GM04504 (cell line): Measurements from ENCODE around the gene SUPT20H.

ENCODE experiments used
- DNase-seq: peaks from one replicate; pipeline ENCODE4 v3.0.0-alpha.2; 2012; ENCODE audit warnings: low read depth

SUPT20H gene

DNA sequence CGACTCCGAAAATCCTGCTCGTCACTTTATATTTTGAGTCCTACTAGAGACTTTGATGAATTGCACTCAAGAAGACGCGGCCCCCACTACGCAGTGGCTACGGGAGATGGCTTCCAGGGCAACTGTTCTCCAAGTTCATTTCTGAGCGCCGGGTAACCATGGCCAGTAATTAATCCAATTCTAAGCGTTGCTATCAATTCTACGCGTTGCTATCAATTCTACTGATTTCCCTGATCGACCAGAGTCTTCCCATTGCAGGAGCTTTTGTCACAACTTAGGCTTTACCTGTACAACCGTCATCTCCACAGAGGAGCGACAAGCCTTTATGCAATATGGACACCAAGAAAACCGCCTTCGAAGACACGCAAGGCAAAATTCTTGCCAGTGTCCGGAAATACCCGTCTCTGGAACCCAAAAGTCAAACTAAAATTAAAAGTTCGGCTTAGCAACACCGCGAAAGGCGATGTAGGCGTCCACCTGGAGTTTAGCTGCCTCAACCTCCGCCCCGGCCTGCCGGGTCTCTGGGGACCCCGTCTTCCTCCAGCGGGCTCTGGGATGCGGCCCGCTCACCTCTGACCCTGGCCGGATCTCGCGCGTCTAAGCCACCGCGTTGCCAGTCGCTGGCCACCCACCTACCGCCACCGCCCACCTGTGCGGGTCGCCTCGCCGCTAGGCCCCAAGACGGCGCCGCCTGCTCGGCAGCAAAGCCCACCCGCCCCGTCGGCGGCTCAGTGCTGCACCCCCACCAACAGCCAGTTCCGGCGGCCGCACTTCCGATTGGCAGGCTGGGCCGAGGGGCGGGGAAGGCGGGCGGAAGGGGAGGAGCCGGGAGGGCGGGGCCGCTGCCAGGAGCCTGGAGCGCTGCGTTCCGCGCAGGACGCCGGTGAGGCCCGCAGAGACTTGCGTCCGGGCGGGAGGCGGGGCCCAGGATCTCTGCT, at the start of gene SUPT20H:
Gene SUPT20H, minus strand, starts transcription at position 779 of the 938 bp plus-strand sequence. CDS start 8,198 bp downstream, outside the sequence.
- peak; percentile 73 for DNase-seq

DNA sequence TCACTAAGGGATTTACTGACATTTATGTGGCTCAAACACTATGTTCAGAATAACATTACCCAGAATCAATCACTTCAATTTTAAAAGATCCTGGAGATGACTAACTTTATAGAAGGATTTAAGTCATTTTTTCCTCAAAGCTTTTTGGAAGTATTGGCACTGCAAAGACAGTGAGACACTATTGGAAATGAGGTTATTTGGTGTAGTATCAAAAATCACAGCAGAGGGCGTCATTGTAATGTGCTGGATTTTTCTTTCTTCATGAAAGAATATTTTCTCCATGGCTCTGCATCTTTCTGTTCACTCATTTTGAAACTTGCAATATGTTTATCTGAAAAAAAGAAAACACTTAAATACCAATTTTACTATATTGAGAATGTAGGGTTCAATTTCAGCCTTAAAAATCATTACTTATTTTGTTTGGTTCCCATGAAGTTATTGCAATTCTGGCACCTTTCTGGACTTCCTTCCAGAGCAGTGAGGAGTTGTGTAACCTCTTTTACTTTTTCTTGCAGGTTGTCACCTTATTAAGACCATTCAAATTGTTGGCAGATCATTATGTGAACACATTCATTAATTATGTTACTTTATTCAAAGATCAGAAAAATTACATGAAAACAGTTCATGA, 49.7 kb upstream of the SUPT20H start:
- peak; percentile 34 for DNase-seq

DNA sequence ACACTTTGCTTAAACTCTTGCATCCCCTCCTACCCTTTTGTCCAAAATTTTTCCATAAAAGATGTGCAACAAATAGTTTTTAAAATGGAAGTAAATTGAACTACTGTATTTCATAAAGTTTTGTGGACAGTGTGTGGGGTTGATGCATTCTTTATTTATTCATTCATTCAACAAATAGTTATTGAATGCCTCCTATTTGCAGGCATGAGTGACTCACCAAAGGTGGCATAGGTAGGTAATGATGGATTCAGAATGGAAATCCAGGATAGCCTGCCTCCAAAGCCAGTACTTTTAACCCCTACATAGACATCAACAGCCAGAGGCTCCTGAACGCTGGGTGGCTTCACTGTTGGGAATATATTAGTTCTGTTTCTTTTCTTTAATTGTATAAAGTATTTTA, 48.4 kb upstream of the SUPT20H start:
- no peak for DNase-seq

DNA sequence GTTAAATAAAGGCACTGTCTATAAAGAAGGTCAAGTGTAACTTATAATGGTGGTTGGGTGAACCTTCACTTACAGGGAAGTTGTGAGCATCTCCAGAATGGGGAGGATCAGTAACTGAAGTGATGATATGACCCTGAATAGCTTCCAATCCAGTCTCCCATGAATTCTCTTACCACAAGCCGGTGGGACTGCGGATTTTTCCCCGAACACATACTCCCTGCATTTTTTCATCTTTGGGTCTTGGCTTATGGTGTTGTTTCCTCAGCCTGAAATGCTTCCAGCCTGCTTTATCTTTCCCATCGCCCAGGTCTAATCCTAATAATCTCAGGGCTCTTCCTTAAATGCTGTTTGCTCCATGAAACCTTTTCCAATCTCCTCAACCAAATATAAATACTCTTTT, 48.0 kb upstream of the SUPT20H start:
- no peak for DNase-seq

DNA sequence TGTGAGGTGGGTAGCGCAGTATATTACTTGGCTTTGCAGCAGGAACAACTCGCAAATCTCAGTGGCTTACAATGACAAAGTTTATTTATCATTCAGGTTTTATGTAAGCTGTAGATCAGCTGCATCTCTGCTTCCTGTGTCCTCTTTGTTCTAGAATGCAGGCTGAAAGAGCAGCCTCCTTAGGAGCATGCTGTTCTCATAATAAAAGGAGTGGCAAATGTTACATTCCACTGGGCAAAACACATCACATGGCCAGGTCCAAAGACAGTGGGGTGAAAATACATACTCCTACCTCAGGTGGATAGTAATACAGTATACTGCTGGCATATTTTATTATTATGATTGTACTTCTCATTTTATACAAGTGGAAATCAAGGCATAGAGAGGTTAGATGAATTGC, 47.2 kb upstream of the SUPT20H start:
- DNase-seq: no peak

DNA sequence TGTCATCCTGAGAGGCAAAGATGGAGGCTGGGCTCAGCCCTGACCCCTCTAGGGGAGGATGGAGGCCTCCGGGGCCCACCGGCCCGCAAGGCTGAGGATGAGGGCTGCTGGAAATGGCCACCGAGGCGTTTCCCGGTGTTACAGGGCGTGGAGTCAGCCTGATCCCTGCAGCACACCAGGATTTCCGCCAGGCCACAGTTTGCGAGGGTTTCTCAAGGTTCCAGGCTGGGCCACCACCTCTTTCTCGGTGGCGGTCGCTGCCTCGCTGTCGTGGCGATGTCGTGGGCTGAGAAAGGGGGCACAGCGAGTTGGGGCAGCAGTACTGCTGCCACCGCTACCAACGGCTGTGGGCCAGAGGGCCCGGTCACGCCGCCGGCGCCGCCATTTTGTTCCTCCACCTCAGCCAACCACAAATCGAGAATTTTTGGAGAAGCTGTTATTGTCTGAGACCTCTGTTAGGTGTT, 45.8 kb upstream of the SUPT20H start, which contains the start of gene CSNK1A1L:
Gene CSNK1A1L, minus strand, starts transcription at position 414 of the 464 bp plus-strand sequence. Its CDS starts 408 bp downstream, at position 6.
- no peak for DNase-seq

DNA sequence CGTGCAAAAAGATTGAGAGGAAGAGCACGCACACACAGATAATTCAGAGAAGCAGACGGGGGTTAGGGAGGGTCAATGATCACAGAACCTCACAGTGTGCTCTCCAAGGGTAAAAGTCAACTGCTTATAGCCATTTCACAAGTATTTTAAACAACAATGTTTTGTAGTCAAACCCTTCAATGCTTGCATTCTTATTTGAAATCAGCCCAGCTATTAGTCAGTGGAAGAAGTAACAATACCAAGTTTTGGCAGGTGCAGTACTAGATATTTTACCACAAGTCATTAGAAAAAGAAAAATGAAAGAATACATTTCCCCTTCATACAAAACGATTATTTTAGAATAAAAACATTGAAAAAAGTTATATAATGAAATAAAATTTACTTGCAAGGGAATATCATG, 43.4 kb upstream of the SUPT20H start:
- DNase-seq: no peak

DNA sequence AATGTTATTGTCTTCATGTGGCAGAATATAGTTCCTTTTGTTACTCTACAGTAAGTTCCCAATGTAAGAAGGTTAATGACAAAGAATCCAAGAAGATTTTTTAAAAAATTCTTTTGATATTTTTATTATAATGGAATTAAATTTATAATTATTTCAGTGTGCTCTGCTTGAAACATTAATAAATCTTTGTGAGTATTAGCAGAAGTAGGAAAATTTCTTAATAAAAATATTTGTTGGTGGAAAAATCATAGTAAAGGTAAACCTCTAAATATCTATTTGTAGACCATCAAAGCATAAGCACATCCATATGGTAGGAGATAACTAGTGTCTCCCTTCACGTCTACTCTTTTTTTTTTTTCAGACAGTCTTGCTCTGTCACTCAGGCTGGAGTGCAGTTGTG, 41.7 kb upstream of the SUPT20H start:
- DNase-seq: no peak

DNA sequence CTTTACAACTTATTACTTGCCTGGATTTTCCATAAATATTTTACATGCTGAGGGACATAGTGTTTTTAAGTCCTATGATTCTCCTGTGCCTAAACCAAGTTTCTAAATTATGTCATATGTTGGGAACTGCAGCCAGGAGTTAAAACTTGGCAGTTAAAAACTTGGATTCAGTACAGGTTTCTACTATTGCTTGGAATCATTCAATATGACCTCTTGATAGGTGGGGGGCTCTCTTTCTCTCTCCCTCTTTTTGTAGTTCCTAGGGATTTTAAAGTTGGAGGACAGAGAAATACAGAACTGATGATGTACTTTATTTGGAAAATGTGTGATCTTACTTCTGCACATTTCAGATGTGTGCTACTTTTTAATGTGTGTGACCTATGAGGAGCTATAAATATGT, 41.2 kb upstream of the SUPT20H start:
- DNase-seq: no peak

DNA sequence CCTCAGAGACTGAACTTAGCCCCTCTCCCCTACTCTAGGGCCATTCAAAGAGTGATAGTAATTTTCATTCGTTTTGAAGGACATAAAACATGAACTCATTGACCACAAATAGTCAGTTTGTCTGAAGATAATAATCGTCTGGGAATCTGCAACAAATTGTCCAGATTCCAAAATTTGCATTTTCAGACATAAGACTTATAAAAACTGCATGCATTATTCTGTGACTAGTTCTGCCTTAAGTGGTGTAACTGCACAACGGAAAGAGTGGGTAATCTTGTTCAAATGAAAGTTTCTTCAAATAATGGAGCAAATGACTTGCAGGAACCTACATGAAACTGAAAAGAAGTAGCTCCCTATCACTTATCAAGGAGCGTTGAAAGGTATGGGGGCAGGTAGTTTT, 37.6 kb upstream of the SUPT20H start:
- DNase-seq: no peak

DNA sequence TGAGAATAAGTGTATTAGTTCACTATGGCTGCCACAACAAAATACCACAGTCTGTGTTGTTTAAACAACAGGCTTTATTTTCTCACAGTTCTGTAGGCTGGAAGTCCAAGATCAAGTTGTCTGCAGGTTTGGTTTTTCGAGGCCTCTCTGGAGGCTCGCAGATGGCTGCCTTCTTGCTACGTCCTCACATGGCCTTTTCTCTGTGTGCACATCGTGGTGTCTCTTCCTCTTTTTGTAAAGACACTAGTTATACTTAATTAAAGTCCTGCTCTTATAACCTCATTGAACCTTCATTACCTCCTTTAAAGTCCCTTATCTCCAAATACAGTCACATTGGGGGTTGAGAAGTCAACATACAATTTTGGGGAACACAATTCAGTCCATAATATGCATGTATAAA, 35.4 kb upstream of the SUPT20H start:
- DNase-seq: no peak

DNA sequence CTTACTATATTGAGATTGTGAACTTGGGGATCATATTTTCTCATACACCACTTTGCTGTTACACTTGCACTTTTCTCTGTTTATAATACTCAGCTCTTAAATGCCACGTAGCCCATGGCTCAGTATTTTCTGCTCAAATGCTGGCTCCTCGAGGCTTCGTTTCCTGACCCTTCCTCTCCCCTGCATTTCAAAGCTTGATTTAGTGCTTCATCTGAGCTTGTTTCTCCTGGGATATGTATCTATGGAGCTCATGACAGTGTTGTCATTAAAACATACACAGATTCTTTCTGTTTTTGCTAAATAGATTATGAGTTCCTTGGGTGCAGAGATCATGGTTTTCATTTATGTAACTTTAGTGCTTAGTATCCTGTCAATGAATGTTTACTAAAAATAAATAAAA, 34.6 kb upstream of the SUPT20H start:
- DNase-seq: no peak

DNA sequence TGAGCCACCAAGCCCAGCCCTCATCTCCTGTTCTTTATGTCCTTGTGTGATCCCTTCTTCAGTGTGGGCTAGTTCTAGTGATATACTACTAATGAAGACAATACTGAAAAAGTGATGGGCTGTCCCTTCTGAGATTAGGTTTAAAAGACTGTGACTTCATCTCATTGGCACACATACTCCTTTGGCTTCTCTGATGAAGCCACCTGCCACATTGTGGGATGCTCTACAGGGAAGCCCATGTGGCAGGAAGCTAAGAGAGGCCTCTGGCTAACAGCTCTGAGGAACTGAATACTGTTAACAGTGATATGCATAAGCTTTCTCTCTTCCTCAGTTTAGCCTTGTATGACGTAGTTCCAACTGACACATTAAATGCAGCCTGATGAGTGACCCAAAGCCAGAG, 32.3 kb upstream of the SUPT20H start:
- DNase-seq: no peak

DNA sequence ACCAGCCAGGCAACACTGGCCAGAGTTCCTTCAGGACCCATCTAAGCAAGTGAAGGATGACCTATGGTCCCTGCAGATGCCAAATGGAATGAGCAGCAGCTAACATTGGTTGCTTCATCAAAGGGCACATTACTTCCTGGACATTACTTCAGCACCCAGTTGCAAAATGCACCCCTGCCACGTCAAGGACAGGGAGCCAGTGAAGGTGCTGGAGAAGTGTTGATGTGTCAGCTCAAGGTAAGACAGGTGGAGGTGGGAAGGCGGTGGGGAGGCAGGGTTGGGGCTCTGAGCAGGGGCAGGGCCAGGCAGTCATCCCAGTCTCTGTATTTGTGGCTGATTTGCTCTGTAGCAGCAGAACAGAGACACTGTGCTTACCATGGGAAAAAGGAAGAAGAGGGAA, 31.4 kb upstream of the SUPT20H start:
- DNase-seq: no peak

DNA sequence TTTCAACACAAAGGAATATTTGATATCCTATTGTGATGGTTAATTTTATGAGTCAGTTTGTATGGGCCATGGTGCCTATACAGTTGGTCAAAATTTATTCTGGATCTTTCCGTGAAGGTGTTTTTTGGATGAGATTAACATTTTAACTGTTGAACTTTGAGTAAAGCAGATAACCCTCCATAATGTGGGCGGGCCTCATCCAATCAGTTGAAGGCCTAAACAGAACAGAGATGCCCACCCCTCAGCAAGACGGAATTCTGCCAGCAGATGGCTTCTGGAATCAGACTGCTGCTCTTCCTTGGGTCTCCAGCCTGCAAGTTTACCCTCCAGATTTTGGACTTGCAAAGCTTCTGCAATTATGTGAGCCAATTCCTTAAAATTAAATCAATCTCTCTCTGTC, 30.0 kb upstream of the SUPT20H start:
- DNase-seq: no peak

DNA sequence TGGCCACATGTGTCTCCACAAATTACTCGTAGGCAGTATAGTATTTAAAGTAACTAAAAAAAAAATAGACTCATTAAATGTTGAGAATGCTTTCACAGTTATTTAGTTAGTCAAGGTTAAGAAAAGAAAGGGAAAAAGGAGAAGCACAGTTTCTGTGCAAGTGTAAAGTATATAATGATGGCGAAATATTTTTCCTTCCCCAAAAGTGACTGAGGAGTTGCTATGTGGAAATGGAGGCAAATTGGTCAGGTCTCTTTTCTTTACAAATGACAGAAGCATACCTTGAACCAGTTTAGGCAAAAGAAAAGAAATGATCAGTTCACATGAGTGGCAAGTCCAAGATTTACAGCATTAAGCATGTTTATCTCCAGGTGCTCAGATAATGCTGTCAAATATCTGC, 28.0 kb upstream of the SUPT20H start:
- no peak for DNase-seq

DNA sequence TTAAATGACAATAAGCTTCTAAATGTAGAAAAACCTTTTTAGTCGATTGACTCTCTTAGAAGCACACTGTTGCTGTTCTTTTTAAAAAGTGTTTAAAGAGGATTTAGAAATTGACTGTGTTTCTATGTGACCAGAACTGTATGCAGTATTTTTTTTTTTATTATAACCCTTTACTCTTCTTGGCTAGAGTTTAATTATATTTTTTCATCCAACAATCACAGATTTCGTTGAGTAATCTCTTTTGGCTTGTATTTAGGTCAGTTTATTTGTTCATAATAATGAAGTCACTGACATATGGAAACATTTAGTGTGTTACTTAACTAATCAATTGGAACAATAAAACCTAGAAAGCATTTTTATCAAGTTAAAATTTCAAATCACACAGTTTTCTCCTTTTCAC, 26.1 kb upstream of the SUPT20H start:
- no peak for DNase-seq

DNA sequence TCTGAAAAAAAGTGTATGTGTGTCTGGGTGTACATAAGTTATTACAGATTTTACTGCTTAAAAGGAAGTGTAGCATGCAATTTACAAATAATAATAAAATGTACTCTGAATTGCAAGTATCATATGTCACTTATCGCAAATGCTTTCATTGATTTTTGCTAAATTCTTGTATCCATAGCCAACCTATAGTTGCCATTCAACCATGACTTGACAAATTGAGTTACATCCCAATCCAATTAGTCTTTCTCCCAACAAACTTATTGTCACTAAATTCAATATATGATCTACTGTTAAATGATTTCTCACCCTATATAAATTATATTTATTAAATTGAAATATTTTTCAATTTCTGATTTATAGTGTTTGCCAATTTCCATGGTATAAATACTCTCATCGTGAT, 17.3 kb upstream of the SUPT20H start:
- no peak for DNase-seq

DNA sequence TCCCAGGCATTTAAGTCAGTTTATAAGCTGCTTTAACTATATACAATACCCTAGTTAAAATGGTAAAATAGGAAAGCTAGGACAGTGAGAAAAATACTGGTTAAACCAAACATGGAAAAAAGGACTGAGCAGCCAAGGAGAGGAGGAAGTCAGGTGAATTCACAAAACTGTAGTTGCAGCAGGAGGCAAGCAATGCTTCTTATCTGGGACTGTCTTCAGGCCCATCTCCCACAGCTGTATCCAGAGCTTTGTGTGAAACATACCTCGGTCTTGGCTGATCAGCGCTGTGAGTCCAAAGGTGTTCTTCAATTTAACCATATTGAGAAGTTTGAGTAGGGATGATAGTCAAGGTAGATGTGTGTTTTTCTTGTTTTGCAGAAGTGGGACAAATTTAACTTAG, 15.7 kb upstream of the SUPT20H start:
- DNase-seq: no peak

DNA sequence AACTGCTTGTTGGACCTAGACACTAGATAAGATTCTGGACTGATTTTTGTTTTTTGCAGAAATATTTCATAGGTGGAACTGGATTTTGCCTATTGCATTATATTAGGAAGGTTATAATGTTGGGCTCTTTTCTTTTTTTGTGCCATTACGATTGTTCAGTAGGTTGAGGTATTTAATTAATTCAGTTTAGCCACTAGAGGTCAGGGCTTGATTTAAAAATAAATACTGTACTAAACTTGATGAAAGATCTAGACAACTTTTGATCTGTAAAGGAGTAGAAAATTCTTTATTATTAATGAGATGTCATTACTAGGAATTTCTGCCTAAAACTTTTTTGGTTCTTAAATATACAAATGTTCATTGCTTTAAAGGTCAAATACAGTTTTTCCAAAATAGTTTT, 15.2 kb upstream of the SUPT20H start:
- DNase-seq: no peak

DNA sequence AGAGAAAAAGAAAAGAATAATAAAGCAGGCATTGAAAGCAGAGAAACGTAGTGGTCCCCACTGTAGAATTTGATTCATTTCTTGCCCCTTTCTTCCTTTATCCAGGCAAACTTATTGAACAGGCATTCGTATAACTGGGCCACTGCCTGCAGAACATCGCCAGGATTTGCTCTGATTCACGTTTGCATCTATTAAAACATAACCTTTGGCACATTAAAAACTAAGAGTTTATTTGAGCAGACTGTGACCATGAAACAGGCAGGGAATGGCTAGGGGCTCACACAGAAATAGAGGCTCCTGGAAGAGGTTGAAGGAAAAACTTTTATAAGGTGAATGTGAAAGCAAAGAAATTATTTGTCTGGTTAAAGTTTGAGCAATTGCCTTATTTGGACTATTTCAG, 12.5 kb upstream of the SUPT20H start:
- DNase-seq: no peak

DNA sequence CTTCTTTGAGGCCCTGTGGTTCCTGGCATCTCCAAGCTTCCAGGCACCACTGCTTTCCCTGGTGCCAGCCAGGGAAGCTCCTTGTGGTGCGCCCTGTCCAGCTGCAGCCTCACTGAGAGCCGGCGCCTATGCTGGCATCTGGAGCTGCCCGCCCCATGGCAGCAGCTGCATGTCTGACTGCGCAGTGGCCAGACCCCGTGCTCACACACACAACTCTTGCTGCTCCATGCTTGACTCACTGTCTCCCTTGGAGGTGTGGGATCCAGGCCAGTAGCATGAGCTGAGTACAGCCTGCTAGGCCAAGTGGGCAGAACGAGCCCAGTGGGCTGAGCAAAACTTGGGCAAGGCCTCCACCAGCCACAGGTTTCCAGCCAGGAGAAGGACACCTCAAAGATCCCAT, 11.5 kb upstream of the SUPT20H start:
- no peak for DNase-seq

DNA sequence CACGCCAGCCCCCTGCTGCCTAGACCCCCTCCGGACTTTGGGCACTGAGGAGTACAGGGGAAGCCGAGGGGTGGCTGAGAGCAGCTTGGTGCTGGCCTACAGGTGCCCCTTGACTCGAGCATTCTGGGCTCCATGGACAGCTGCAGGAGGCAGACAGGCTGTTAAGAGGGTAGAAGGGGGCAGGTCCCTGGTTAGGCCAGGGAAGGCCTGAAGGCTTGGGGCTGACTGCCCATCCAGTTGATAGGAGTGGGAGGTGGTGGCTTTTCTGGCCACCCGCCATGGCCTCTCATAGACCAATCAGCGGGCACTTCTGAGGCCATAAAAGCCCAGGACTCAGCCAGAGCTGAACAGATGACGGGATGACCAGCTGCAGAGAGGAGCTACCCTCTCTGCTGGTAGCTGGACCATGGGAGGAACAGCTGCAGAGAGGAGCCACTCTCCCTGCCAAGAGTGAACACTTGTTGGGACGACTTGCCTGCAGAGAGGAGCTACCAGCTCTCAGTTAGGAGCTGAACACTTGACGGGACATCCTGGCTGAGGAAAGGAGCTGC, 10.7 kb upstream of the SUPT20H start:
- DNase-seq: no peak
